ENCODE measurements around the gene TEX29. TPM values are rescaled to one million over a fixed set of nuclear protein-coding genes. Genes with fewer than 3 reads are reported as not detected.

TEX29 gene
- total RNA-seq, 1 experiment from 2014 or later, result 0.68 TPM

DNA sequence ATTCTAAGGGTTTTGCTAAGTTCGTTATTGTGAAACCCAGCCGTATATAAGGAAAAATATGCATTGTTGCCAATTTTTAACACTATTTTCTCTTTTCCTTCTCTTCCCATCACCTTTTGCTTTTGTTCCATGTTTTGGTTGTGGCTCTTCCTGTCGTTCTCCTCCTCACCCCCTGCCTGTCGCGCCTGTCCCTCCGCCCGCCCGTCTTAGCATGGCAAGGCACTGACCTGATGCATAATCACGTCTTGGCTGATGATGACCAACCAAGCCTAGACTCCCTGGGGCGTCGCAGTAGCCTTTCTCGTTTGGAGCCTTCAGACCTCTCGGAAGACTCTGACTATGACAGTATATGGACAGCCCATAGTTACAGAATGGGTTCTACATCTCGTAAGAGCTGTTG, 28.5 kb upstream of the TEX29 start:
- H3K4me1 Mint-ChIP-seq, result no peaks in the 10 kb centered on the region
- ChIA-PET CTCF (interaction anchor here (1.6 kb wide), 1 partner anchor 137 kb away, joined by 4 read pairs; no protein-coding TSS in a partner anchor), POLR2A (no interaction called here)
- ATAC-seq (no peak), DNase-seq (ENCODE audit: low spot score) (no peak)
- no peak overlapping the region for H3K27ac Mint-ChIP-seq
- TF ChIP-seq NR2C2 (CRISPR knock-in tag; IDR thresholded peaks at IDR 0.05), result no peak
- TF ChIP-seq, protein P1, sequence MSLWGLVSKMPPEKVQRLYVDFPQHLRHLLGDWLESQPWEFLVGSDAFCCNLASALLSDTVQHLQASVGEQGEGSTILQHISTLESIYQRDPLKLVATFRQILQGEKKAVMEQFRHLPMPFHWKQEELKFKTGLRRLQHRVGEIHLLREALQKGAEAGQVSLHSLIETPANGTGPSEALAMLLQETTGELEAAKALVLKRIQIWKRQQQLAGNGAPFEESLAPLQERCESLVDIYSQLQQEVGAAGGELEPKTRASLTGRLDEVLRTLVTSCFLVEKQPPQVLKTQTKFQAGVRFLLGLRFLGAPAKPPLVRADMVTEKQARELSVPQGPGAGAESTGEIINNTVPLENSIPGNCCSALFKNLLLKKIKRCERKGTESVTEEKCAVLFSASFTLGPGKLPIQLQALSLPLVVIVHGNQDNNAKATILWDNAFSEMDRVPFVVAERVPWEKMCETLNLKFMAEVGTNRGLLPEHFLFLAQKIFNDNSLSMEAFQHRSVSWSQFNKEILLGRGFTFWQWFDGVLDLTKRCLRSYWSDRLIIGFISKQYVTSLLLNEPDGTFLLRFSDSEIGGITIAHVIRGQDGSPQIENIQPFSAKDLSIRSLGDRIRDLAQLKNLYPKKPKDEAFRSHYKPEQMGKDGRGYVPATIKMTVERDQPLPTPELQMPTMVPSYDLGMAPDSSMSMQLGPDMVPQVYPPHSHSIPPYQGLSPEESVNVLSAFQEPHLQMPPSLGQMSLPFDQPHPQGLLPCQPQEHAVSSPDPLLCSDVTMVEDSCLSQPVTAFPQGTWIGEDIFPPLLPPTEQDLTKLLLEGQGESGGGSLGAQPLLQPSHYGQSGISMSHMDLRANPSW (CRISPR knock-in tag; conservative IDR thresholded peaks at IDR 0.05; ENCODE audit: low read depth), result no peak
- no peak for TF ChIP-seq KAT7 (CRISPR knock-in tag; IDR thresholded peaks at IDR 0.05; ENCODE audit: borderline replicate concordance)
- no peak for TF ChIP-seq ZBTB21 (CRISPR knock-in tag; IDR thresholded peaks at IDR 0.05; ENCODE audit: borderline replicate concordance)
- TF ChIP-seq, protein P2, sequence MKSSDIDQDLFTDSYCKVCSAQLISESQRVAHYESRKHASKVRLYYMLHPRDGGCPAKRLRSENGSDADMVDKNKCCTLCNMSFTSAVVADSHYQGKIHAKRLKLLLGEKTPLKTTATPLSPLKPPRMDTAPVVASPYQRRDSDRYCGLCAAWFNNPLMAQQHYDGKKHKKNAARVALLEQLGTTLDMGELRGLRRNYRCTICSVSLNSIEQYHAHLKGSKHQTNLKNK (CRISPR knock-in tag; IDR thresholded peaks at IDR 0.05), result no peak
- TF ChIP-seq CREB1 (CRISPR knock-in tag; IDR thresholded peaks at IDR 0.05), result no peak
- TF ChIP-seq, protein P3, sequence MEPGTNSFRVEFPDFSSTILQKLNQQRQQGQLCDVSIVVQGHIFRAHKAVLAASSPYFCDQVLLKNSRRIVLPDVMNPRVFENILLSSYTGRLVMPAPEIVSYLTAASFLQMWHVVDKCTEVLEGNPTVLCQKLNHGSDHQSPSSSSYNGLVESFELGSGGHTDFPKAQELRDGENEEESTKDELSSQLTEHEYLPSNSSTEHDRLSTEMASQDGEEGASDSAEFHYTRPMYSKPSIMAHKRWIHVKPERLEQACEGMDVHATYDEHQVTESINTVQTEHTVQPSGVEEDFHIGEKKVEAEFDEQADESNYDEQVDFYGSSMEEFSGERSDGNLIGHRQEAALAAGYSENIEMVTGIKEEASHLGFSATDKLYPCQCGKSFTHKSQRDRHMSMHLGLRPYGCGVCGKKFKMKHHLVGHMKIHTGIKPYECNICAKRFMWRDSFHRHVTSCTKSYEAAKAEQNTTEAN (CRISPR knock-in tag; IDR thresholded peaks at IDR 0.05), result no peak
- no peak for TF ChIP-seq NR3C1 (CRISPR knock-in tag; conservative IDR thresholded peaks at IDR 0.05; ENCODE audit: low read depth)
- TF ChIP-seq RORB (CRISPR knock-in tag; IDR thresholded peaks at IDR 0.05), result no peak
- H3K4me3 Mint-ChIP-seq, result no peak overlapping the region
- H3K36me3 Mint-ChIP-seq, result peaks cover 28% of the 10 kb centered on the region
- no peaks in the 10 kb centered on the region for H3K9me3 Mint-ChIP-seq
- no peaks in the 10 kb centered on the region for H3K27me3 Mint-ChIP-seq (ENCODE audit: low read depth)

DNA sequence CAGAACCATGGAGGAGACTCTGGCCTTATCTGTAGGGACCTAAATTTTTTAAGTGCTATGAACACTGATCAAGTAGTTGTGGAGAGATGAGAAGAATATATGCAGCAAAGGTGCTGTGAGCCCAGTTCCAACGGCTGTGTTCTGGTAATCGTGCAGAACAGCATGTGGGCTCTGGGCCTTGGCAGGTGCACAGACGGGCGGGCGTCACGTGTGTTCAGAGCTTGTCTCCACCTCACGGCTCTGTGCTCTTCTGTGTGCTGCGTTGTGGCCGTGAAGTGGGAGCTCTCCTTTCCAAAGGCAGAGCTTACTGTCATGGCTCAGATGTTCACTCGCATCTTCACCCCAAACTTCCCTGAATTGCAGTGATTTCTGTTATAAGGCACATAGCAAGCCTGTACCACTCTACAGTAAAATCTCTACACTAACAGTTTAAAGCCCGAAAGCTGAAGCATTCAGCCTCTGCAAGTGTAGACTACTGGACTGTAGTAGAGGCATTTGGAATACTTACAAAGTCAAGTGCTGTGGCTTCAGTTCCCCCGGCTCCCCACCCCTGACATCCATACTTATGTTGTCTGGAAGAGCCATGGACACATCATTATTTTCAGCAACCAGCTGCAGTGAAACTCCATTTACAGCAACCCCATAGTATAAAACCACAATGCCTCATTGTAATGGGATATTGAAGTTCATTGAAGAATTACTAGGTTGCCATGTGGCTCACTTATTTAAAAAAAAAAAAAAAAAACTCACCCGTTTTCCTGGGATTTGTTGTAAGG, 27.5 kb upstream of the TEX29 start:
- TF ChIP-seq TEAD4 (CRISPR knock-in tag; IDR thresholded peaks at IDR 0.05) (no peak), NFYB (CRISPR knock-in tag; conservative IDR thresholded peaks at IDR 0.05; ENCODE audit: low read depth) (no peak), SMAD4 (CRISPR knock-in tag; IDR thresholded peaks at IDR 0.05) (no peak), MXD4 (CRISPR knock-in tag; IDR thresholded peaks at IDR 0.05; ENCODE audit: borderline replicate concordance) (no peak), IRF2 (CRISPR knock-in tag; IDR thresholded peaks at IDR 0.05; ENCODE audit: borderline replicate concordance, low read depth) (no peak), ZNF317 (CRISPR knock-in tag; IDR thresholded peaks at IDR 0.05; ENCODE audit: borderline replicate concordance, low read depth) (no peak), FOXK1 (CRISPR knock-in tag; IDR thresholded peaks at IDR 0.05) (no peak)
- TF ChIP-seq, protein P4, sequence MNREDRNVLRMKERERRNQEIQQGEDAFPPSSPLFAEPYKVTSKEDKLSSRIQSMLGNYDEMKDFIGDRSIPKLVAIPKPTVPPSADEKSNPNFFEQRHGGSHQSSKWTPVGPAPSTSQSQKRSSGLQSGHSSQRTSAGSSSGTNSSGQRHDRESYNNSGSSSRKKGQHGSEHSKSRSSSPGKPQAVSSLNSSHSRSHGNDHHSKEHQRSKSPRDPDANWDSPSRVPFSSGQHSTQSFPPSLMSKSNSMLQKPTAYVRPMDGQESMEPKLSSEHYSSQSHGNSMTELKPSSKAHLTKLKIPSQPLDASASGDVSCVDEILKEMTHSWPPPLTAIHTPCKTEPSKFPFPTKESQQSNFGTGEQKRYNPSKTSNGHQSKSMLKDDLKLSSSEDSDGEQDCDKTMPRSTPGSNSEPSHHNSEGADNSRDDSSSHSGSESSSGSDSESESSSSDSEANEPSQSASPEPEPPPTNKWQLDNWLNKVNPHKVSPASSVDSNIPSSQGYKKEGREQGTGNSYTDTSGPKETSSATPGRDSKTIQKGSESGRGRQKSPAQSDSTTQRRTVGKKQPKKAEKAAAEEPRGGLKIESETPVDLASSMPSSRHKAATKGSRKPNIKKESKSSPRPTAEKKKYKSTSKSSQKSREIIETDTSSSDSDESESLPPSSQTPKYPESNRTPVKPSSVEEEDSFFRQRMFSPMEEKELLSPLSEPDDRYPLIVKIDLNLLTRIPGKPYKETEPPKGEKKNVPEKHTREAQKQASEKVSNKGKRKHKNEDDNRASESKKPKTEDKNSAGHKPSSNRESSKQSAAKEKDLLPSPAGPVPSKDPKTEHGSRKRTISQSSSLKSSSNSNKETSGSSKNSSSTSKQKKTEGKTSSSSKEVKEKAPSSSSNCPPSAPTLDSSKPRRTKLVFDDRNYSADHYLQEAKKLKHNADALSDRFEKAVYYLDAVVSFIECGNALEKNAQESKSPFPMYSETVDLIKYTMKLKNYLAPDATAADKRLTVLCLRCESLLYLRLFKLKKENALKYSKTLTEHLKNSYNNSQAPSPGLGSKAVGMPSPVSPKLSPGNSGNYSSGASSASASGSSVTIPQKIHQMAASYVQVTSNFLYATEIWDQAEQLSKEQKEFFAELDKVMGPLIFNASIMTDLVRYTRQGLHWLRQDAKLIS (CRISPR knock-in tag; IDR thresholded peaks at IDR 0.05; ENCODE audit: borderline replicate concordance), result no peak
- TF ChIP-seq, protein P5, sequence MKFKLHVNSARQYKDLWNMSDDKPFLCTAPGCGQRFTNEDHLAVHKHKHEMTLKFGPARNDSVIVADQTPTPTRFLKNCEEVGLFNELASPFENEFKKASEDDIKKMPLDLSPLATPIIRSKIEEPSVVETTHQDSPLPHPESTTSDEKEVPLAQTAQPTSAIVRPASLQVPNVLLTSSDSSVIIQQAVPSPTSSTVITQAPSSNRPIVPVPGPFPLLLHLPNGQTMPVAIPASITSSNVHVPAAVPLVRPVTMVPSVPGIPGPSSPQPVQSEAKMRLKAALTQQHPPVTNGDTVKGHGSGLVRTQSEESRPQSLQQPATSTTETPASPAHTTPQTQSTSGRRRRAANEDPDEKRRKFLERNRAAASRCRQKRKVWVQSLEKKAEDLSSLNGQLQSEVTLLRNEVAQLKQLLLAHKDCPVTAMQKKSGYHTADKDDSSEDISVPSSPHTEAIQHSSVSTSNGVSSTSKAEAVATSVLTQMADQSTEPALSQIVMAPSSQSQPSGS (CRISPR knock-in tag; IDR thresholded peaks at IDR 0.05; ENCODE audit: borderline replicate concordance, low read depth), result no peak
- TF ChIP-seq, protein P6, sequence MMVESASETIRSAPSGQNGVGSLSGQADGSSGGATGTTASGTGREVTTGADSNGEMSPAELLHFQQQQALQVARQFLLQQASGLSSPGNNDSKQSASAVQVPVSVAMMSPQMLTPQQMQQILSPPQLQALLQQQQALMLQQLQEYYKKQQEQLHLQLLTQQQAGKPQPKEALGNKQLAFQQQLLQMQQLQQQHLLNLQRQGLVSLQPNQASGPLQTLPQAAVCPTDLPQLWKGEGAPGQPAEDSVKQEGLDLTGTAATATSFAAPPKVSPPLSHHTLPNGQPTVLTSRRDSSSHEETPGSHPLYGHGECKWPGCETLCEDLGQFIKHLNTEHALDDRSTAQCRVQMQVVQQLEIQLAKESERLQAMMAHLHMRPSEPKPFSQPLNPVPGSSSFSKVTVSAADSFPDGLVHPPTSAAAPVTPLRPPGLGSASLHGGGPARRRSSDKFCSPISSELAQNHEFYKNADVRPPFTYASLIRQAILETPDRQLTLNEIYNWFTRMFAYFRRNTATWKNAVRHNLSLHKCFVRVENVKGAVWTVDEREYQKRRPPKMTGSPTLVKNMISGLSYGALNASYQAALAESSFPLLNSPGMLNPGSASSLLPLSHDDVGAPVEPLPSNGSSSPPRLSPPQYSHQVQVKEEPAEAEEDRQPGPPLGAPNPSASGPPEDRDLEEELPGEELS (CRISPR knock-in tag; IDR thresholded peaks at IDR 0.05), result no peak
- TF ChIP-seq, protein P2 (CRISPR knock-in tag; IDR thresholded peaks at IDR 0.05), result no peak
- Mint-ChIP-seq H3K27ac (no peak overlapping the region), H3K4me1 (no peaks in the 10 kb centered on the region), H3K4me3 (no peak overlapping the region), H3K27me3 (ENCODE audit: low read depth) (no peaks in the 10 kb centered on the region), H3K36me3 (peaks cover 23% of the 10 kb centered on the region), H3K9me3 (no peaks in the 10 kb centered on the region)
- ATAC-seq (no peak), DNase-seq (ENCODE audit: low spot score) (no peak)
- ChIA-PET CTCF (interaction anchor here (1.6 to 1.8 kb wide), 2 partner anchors 111 to 136 kb away, joined by 4 to 7 read pairs; no protein-coding TSS in a partner anchor), POLR2A (no interaction called here)
